ENCODE data around the gene CYB5R4. TPM values are rescaled to one million over a fixed set of nuclear protein-coding genes. Genes with fewer than 3 reads are reported as not detected.

Gene CYB5R4
- total and polyA plus RNA-seq, 10 of the 15 experiments (the other 5 are each of a cell fraction or from before 2014, with no cell fraction given), result 13.4 to 61.1 (median 27.5) TPM

GRCh38 chr6:83859410-83860358 is at the start of gene CYB5R4 (continued):
- TF ChIP-seq ZNF592 (IDR thresholded peaks at IDR 0.05), result no peak
- TF ChIP-seq ZNF384 (IDR thresholded peaks at IDR 0.05; ENCODE audit: borderline replicate concordance, low read depth, low read length), result no peak
- TF ChIP-seq RELA (IDR thresholded peaks at IDR 0.05; ENCODE audit: borderline replicate concordance, partially characterized antibody), result peak; percentile 65
- TF ChIP-seq BHLHE40 (IDR thresholded peaks at IDR 0.05; ENCODE audit: borderline replicate concordance in 1 of 2, low read depth in 2 of 2, low read length in 1 of 2), result peak in 1 of 2 experiments; percentile 47; a peak in 1 of 4 replicates
- peak; percentile 18; the same call in 1 of the 2 replicates for TF ChIP-seq CHD2 (IDR thresholded peaks at IDR 0.05; ENCODE audit: borderline replicate concordance, low read depth, low read length)
- TF ChIP-seq KLF5 (IDR thresholded peaks at IDR 0.05; ENCODE audit: partially characterized antibody), result peak; percentile 79
- TF ChIP-seq EGR1 (IDR thresholded peaks at IDR 0.05; ENCODE audit: borderline replicate concordance in 1 of 2, low read depth in 2 of 2, low read length in 2 of 2), result peak in 1 of 2 experiments; percentile 81; a peak in 1 of 3 replicates
- TF ChIP-seq NR2C1 (IDR thresholded peaks at IDR 0.05), result peak; percentile 91
- TF ChIP-seq NBN (IDR thresholded peaks at IDR 0.05), result peak; percentile 81; the same call in 1 of the 2 replicates
- TF ChIP-seq ZNF274 (IDR thresholded peaks at IDR 0.05; ENCODE audit: insufficient read depth, insufficient read length), result no peak
- peak; percentile 84 for TF ChIP-seq IKZF1 (conservative IDR thresholded peaks at IDR 0.05)
- peak; percentile 62; the same call in 1 of the 2 replicates for TF ChIP-seq CBFB (IDR thresholded peaks at IDR 0.05; ENCODE audit: low read depth)
- peak; percentile 97 for TF ChIP-seq POLR2A (IDR thresholded peaks at IDR 0.05; ENCODE audit: low read depth, low read length)
- TF ChIP-seq HDAC2 (IDR thresholded peaks at IDR 0.05), result no peak
- TF ChIP-seq SIN3A (IDR thresholded peaks at IDR 0.05; ENCODE audit: low read depth, low read length), result peak; percentile 100
- TF ChIP-seq ZBTB11 (CRISPR knock-in tag; IDR thresholded peaks at IDR 0.05), result 0 out of 2 replicates have a peak, but pooled peaks have one; percentile 31
- TF ChIP-seq ATF3 (IDR thresholded peaks at IDR 0.05; ENCODE audit: borderline replicate concordance, extremely low read depth, low read depth, low read length), result no peak
- TF ChIP-seq PKNOX1 (IDR thresholded peaks at IDR 0.05), result peak; percentile 66; the same call in 1 of the 2 replicates
- TF ChIP-seq TCF7 (IDR thresholded peaks at IDR 0.05; ENCODE audit: borderline replicate concordance), result peak; percentile 99
- peak; percentile 52 to 55; a peak in 3 of 4 replicates for TF ChIP-seq IKZF2 (IDR thresholded peaks at IDR 0.05)
- TF ChIP-seq POLR2AphosphoS5 (IDR thresholded peaks at IDR 0.05; ENCODE audit: low read length), result peak; percentile 93

Measured in GM12878 (cell line).